Measurements from ENCODE around the gene PRRG2. TPM values are rescaled to one million over a fixed set of nuclear protein-coding genes. Genes with fewer than 3 reads are reported as not detected.
A peak's percentile ranks its signal among the peaks of the same experiment; 100 is the strongest.

The PRRG2 gene
- total RNA-seq, 1 donor = 0.43 TPM

GRCh38 chr19:49565261-49565660, 15.9 kb upstream of the PRRG2 start:
- DNase-seq (ENCODE audit: low read depth) = peak; percentile 50
- H3K4me3 ChIP-seq (ENCODE audit: low read depth, low read length) = no peak overlapping the region
- TF ChIP-seq CTCF (IDR thresholded peaks at IDR 0.05; ENCODE audit: insufficient read depth, low read depth, low read length) = no peak

GRCh38 chr19:49566302-49566701, 14.8 kb upstream of the PRRG2 start:
- no peak for DNase-seq (ENCODE audit: low read depth)
- H3K4me3 ChIP-seq (ENCODE audit: low read depth, low read length) = no peak overlapping the region
- no peak for TF ChIP-seq CTCF (IDR thresholded peaks at IDR 0.05; ENCODE audit: insufficient read depth, low read depth, low read length)

GRCh38 chr19:49567861-49568441, 13.2 kb upstream of the PRRG2 start:
- H3K4me3 ChIP-seq (ENCODE audit: low read depth, low read length) = no peak overlapping the region
- DNase-seq (ENCODE audit: low read depth) = peak; percentile 91
- TF ChIP-seq CTCF (IDR thresholded peaks at IDR 0.05; ENCODE audit: insufficient read depth, low read depth, low read length) = no peak

- no peak overlapping the region for H3K4me3 ChIP-seq (ENCODE audit: low read depth, low read length)
- TF ChIP-seq CTCF (IDR thresholded peaks at IDR 0.05; ENCODE audit: insufficient read depth, low read depth, low read length) = peak; percentile 99
- DNase-seq (ENCODE audit: low read depth) = peak; percentile 90
Observed at GRCh38 chr19:49570138-49570856, 10.8 kb upstream of the PRRG2 start.

GRCh38 chr19:49570997-49571676, 10.0 kb upstream of the PRRG2 start:
- H3K4me3 ChIP-seq (ENCODE audit: low read depth, low read length) = no peak overlapping the region
- DNase-seq (ENCODE audit: low read depth) = no peak
- no peak for TF ChIP-seq CTCF (IDR thresholded peaks at IDR 0.05; ENCODE audit: insufficient read depth, low read depth, low read length)

GRCh38 chr19:49573009-49573408, 8.1 kb upstream of the PRRG2 start:
- no peak for DNase-seq (ENCODE audit: low read depth)
- H3K4me3 ChIP-seq (ENCODE audit: low read depth, low read length) = no peak overlapping the region
- TF ChIP-seq CTCF (IDR thresholded peaks at IDR 0.05; ENCODE audit: insufficient read depth, low read depth, low read length) = no peak
